Hematopoietic multipotent progenitor cell treated with erythropoietin and hydrocortisone succinate and interleukin-3 and kit ligand, for 15 days (in vitro differentiated cells): ENCODE data around the gene TFAP2E.
"Not testable (repeated sequence)": the region's sequence is repeated elsewhere in the genome, so short reads cannot be mapped to it uniquely, and the experiment has no call there.

Experiments used
- DNase-seq: peaks from one replicate; pipeline ENCODE4 v3.0.0-alpha.2; 2015; ENCODE audit warnings: low spot score

TFAP2E gene

GRCh38 chr1:35574125-35574654 lies 1.1 kb downstream of the TFAP2E start:
- no peak for DNase-seq

GRCh38 chr1:35574655-35575415 lies 1.7 kb downstream of the TFAP2E start:
- no peak for DNase-seq

- no peak for DNase-seq
Observed at GRCh38 chr1:35575416-35575958, 2.4 kb downstream of the TFAP2E start.

- DNase-seq: no peak
Observed at GRCh38 chr1:35576061-35576765, 3.1 kb downstream of the TFAP2E start.

GRCh38 chr1:35576766-35577070 lies 3.6 kb downstream of the TFAP2E start:
- not testable (repeated sequence) for DNase-seq

GRCh38 chr1:35577071-35577998 lies 4.2 kb downstream of the TFAP2E start:
- DNase-seq: no peak

- no peak for DNase-seq
Observed at GRCh38 chr1:35580949-35581388, 7.9 kb downstream of the TFAP2E start.

GRCh38 chr1:35581621-35582020 lies 8.5 kb downstream of the TFAP2E start:
- DNase-seq: not testable (repeated sequence)

- no peak for DNase-seq
Observed at GRCh38 chr1:35585281-35585680, 12.2 kb downstream of the TFAP2E start.

- DNase-seq: not testable (repeated sequence)
Observed at GRCh38 chr1:35585805-35586204, 12.7 kb downstream of the TFAP2E start.

GRCh38 chr1:35586808-35587207 lies 13.7 kb downstream of the TFAP2E start:
- DNase-seq: no peak

GRCh38 chr1:35587736-35588135 lies 14.6 kb downstream of the TFAP2E start:
- DNase-seq: no peak

- no peak for DNase-seq
Observed at GRCh38 chr1:35588197-35588910, 15.2 kb downstream of the TFAP2E start.

GRCh38 chr1:35589516-35590427 lies 16.7 kb downstream of the TFAP2E start:
- no peak for DNase-seq

- no peak for DNase-seq
Observed at GRCh38 chr1:35590476-35591040, 17.4 kb downstream of the TFAP2E start.

GRCh38 chr1:35591211-35591610 lies 18.1 kb downstream of the TFAP2E start:
- no peak for DNase-seq

GRCh38 chr1:35592991-35593769 lies 20.1 kb downstream of the TFAP2E start:
- no peak for DNase-seq

- no peak for DNase-seq
Observed at GRCh38 chr1:35594005-35594760, 21.1 kb downstream of the TFAP2E start.
